K562 (cell line): ENCODE data around the gene RPS19. TPM values are rescaled to one million over a fixed set of nuclear protein-coding genes. Genes with fewer than 3 reads are reported as not detected.
A peak's percentile ranks its signal among the peaks of the same experiment; 100 is the strongest.

Experiments
- BCOR ChIP-seq: fragments of 450-650 bp; IDR thresholded peaks from 2 replicates; pipeline ENCODE4 v1.6.1; 2016
- CBX8 ChIP-seq: fragments of 200-600 bp; sonication (generic); IDR thresholded peaks from 2 replicates; pipeline ENCODE4 v1.6.1; 2012; ENCODE audit warnings: borderline replicate concordance, mixed run types, low read depth, mild to moderate bottlenecking, moderate library complexity, mixed read lengths, low read length, control low read depth, inconsistent platforms; ENCODE audit not compliant: poor library complexity, severe bottlenecking; ENCODE audit errors: extremely low read depth
- EWSR1 ChIP-seq: fragments of 450-650 bp; IDR thresholded peaks from 2 replicates; pipeline ENCODE4 v1.6.1; 2018; ENCODE audit warnings: borderline replicate concordance, mild to moderate bottlenecking, low read depth, moderate library complexity; ENCODE audit not compliant: partially characterized antibody
- FOXK2 ChIP-seq, 2 experiments: fragments of 450-650 bp; IDR thresholded peaks in 1 of 2; conservative IDR thresholded peaks in 1 of 2; 2 replicates each; pipeline ENCODE4 v1.6.1; 2016; ENCODE audit warnings: low read depth in 2 of 2, mild to moderate bottlenecking in 1 of 2
- KAT7 ChIP-seq: sonication (generic); formaldehyde crosslinking; IDR thresholded peaks from 2 replicates; pipeline ENCODE4 v1.8.0; 2022; ENCODE audit warnings: missing genetic modification reagents, mild to moderate bottlenecking, borderline replicate concordance
- MEF2A ChIP-seq: IDR thresholded peaks from 2 replicates; pipeline ENCODE4 v1.6.1; 2011; ENCODE audit warnings: low read depth, mild to moderate bottlenecking, low read length, moderate library complexity; ENCODE audit not compliant: control insufficient read depth
- MEF2D ChIP-seq: conservative IDR thresholded peaks from 2 replicates; pipeline ENCODE4 v1.6.1; 2016; ENCODE audit warnings: low read depth, missing genetic modification characterization, missing compliant biosample characterization
- MIER1 ChIP-seq: fragments of 450-650 bp; IDR thresholded peaks from 2 replicates; pipeline ENCODE4 v1.6.1; 2016; ENCODE audit warnings: antibody characterized with exemption, mild to moderate bottlenecking, low read depth
- NCOA6 ChIP-seq: fragments of 450-650 bp; IDR thresholded peaks from 2 replicates; pipeline ENCODE4 v1.6.1; 2017; ENCODE audit warnings: mild to moderate bottlenecking
- NEUROD1 ChIP-seq: fragments of 150-350 bp; IDR thresholded peaks from 2 replicates; pipeline ENCODE4 v1.6.1; 2014; ENCODE audit warnings: borderline replicate concordance, low read length, low read depth; ENCODE audit not compliant: partially characterized antibody
- NFE2L1 ChIP-seq: fragments of 450-650 bp; IDR thresholded peaks from 2 replicates; pipeline ENCODE4 v1.6.1; 2016; ENCODE audit warnings: missing genetic modification characterization, low read depth, mild to moderate bottlenecking, missing compliant biosample characterization, moderate library complexity, borderline replicate concordance
- RB1 ChIP-seq: fragments of 450-650 bp; IDR thresholded peaks from 2 replicates; pipeline ENCODE4 v1.6.1; 2017; ENCODE audit warnings: low read depth, mild to moderate bottlenecking
- SMAD1 ChIP-seq: fragments of 150-350 bp; IDR thresholded peaks from 2 replicates; pipeline ENCODE4 v1.6.1; 2014; ENCODE audit warnings: low read length, low read depth; ENCODE audit not compliant: partially characterized antibody
- TBP ChIP-seq: optimal IDR thresholded peaks from 2 replicates; pipeline ENCODE3; 2011; ENCODE audit warnings: low read depth, low read length, improper control_type of control experiment
- TOE1 ChIP-seq, 2 experiments: fragments of 450-650 bp in 1 of 2; sonication (generic) in 1 of 2; formaldehyde crosslinking in 1 of 2; IDR thresholded peaks; 2 replicates each; pipeline versions ENCODE4 v1.7.1 to v1.8.0; 2016 to 2022; ENCODE audit warnings: borderline replicate concordance in 2 of 2, mild to moderate bottlenecking in 2 of 2, antibody characterized with exemption in 1 of 2, inconsistent platforms in 1 of 2, low read depth in 1 of 2, missing genetic modification reagents in 1 of 2, moderate library complexity in 1 of 2
- ZBTB2 ChIP-seq: fragments of 450-650 bp; IDR thresholded peaks from 2 replicates; pipeline ENCODE4 v1.6.1; 2016; ENCODE audit warnings: antibody characterized with exemption
- ZFP1 ChIP-seq: fragments of 450-650 bp; formaldehyde crosslinking; IDR thresholded peaks from 2 replicates; pipeline ENCODE4 v1.4.0; 2020; ENCODE audit warnings: mild to moderate bottlenecking, mixed read lengths
- ZNF586 ChIP-seq: fragments of 450-650 bp; formaldehyde crosslinking; conservative IDR thresholded peaks from 2 replicates; pipeline ENCODE4 v1.4.0; 2020; ENCODE audit warnings: mild to moderate bottlenecking, moderate library complexity
- polyA plus RNA-seq, 8 experiments: library from polyadenylated mRNA; depleted of rRNA in 4 of 8; stranded (reverse) in 5 of 8; unstranded in 3 of 8; fragments of >200 nt; fragmentation: Nextera tagmentation in 2 of 8; fragmentation: Illumina TruSeq in 1 of 8; extraction: Ambion mirVana in 2 of 8; extraction: Trizol in 1 of 8; gene quantifications; 2 replicates each; pipeline versions ENCODE4 v1.2.1 to v1.2.3, GENCODE V29; 2011 to 2014; ENCODE audit warnings: inconsistent platforms in 1 of 8, missing spikeins in 1 of 8
- total RNA-seq, 7 experiments: library from RNA; depleted of rRNA in 6 of 7; stranded (reverse); fragments of >200 nt in 6 of 7; fragmentation: Illumina TruSeq in 2 of 7; extraction: Trizol in 2 of 7; gene quantifications; 2 replicates each; pipeline versions ENCODE4 v1.2.1 to v1.2.3, GENCODE V29; 2011 to 2021; ENCODE audit warnings: low replicate concordance in 1 of 7
- TF ChIP-seq, protein P1 (sequence below): sonication (generic); formaldehyde crosslinking; IDR thresholded peaks from 2 replicates; pipeline ENCODE4 v1.8.1; 2023; ENCODE audit warnings: mild to moderate bottlenecking, missing genetic modification reagents
- TF ChIP-seq, protein P2 (sequence below), 2 experiments: fragments of 450-650 bp in 1 of 2; sonication (generic) in 1 of 2; formaldehyde crosslinking; conservative IDR thresholded peaks; 2 replicates each; pipeline versions ENCODE4 v1.4.0 to v1.8.1; 2020 to 2022; ENCODE audit warnings: mild to moderate bottlenecking in 1 of 2, missing genetic modification reagents in 1 of 2

RPS19 gene
- total and polyA plus RNA-seq, 9 of the 15 experiments (the other 6 are each of a cell fraction or from before 2014, with no cell fraction given): 1,964 to 3,408 (median 2,747) TPM

GRCh38 chr19:41883821-41884733, 24.0 kb downstream of the RPS19 start (continued):
- peak; percentile 18 for TF ChIP-seq SMAD1
- TF ChIP-seq CBX8: no peak
- TF ChIP-seq ZBTB2: no peak; the same call in 1 of the 2 replicates
- peak; percentile 23; the same call in 1 of the 2 replicates for TF ChIP-seq MIER1
- TF ChIP-seq NCOA6: no peak
- TF ChIP-seq KAT7 (CRISPR knock-in tag): peak; percentile 15; the same call in 1 of the 2 replicates
- no peak for TF ChIP-seq MEF2A
- TF ChIP-seq MEF2D (tag): no peak
- no peak for TF ChIP-seq EWSR1
- TF ChIP-seq, protein P1, sequence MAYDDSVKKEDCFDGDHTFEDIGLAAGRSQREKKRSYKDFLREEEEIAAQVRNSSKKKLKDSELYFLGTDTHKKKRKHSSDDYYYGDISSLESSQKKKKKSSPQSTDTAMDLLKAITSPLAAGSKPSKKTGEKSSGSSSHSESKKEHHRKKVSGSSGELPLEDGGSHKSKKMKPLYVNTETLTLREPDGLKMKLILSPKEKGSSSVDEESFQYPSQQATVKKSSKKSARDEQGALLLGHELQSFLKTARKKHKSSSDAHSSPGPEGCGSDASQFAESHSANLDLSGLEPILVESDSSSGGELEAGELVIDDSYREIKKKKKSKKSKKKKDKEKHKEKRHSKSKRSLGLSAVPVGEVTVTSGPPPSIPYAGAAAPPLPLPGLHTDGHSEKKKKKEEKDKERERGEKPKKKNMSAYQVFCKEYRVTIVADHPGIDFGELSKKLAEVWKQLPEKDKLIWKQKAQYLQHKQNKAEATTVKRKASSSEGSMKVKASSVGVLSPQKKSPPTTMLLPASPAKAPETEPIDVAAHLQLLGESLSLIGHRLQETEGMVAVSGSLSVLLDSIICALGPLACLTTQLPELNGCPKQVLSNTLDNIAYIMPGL: 0 out of 2 replicates have a peak, but pooled peaks have one; percentile 1
- TF ChIP-seq ZNF586 (CRISPR knock-in tag): no peak
- peak; percentile 77 for TF ChIP-seq TBP
- 0 out of 4 replicates have a peak, but pooled peaks of 1 of the 2 experiments have one; percentile 55 for TF ChIP-seq FOXK2 (conservative IDR thresholded peaks at IDR 0.05 in 1 of 2, IDR thresholded peaks at IDR 0.05 in 1 of 2; ENCODE audit: low read depth in 2 of 2)
- no peak for TF ChIP-seq ZFP1
- peak; percentile 100 for TF ChIP-seq BCOR
- TF ChIP-seq NFE2L1 (tag): no peak
- peak; percentile 12 for TF ChIP-seq NEUROD1
- TF ChIP-seq TOE1 (IDR thresholded peaks at IDR 0.05; ENCODE audit: borderline replicate concordance): peak; percentile 70
- no peak for TF ChIP-seq TOE1 (CRISPR knock-in tag; IDR thresholded peaks at IDR 0.05; ENCODE audit: borderline replicate concordance, low read depth)
- peak; percentile 96 for TF ChIP-seq RB1
- TF ChIP-seq, protein P2, sequence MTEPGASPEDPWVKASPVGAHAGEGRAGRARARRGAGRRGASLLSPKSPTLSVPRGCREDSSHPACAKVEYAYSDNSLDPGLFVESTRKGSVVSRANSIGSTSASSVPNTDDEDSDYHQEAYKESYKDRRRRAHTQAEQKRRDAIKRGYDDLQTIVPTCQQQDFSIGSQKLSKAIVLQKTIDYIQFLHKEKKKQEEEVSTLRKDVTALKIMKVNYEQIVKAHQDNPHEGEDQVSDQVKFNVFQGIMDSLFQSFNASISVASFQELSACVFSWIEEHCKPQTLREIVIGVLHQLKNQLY (CRISPR knock-in tag; conservative IDR thresholded peaks at IDR 0.05): 0 out of 4 replicates have a peak, but pooled peaks of 1 of the 2 experiments have one; percentile 3
